Measurements from ENCODE around the gene CAMTA1. TPM values are rescaled to one million over a fixed set of nuclear protein-coding genes. Genes with fewer than 3 reads are reported as not detected.

The CAMTA1 gene
- total and polyA plus RNA-seq, 9 of the 15 experiments (the other 6 are each of a cell fraction or from before 2014, with no cell fraction given) = 43.9 to 161 (median 65.9) TPM

DNA sequence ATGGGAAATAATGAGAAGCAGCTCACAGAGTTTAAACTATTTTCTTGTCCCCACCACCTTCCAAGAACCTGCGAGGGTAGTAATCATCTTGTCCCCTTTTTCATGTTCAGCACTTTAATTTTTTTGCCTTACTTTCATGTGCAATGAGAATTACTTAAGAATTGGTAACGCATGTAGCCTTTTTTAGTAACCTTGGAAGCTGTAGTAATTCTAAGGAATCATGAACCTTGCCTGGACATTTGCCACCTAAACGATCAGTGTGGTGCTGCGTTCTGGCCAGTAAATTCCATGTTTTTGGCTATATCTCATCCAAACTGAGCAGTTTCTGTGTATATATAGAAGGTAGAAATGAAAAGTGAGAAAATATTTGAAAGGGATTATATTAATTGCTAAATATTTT, 981.9 kb downstream of the CAMTA1 start:
- no peak for TF ChIP-seq ZNF699 (CRISPR knock-in tag; IDR thresholded peaks at IDR 0.05; ENCODE audit: insufficient replicate concordance)
- peak; percentile 67 for TF ChIP-seq CBX2 (IDR thresholded peaks at IDR 0.05; ENCODE audit: insufficient read depth, low read length, poor library complexity, severe bottlenecking)
- TF ChIP-seq L3MBTL2 (IDR thresholded peaks at IDR 0.05) = no peak
- no peak for TF ChIP-seq ZBED1 (IDR thresholded peaks at IDR 0.05)
- TF ChIP-seq COPS2 (conservative IDR thresholded peaks at IDR 0.05) = no peak
- TF ChIP-seq USF1 (CRISPR knock-in tag; IDR thresholded peaks at IDR 0.05) = no peak
- TF ChIP-seq ZNF212 (CRISPR knock-in tag; IDR thresholded peaks at IDR 0.05) = no peak
- no peak for TF ChIP-seq SAFB (IDR thresholded peaks at IDR 0.05; ENCODE audit: borderline replicate concordance, low read depth, low read length)
- TF ChIP-seq CBX8 (IDR thresholded peaks at IDR 0.05; ENCODE audit: borderline replicate concordance, extremely low read depth, low read depth, low read length, poor library complexity, severe bottlenecking) = peak; percentile 60
- TF ChIP-seq, protein P1, sequence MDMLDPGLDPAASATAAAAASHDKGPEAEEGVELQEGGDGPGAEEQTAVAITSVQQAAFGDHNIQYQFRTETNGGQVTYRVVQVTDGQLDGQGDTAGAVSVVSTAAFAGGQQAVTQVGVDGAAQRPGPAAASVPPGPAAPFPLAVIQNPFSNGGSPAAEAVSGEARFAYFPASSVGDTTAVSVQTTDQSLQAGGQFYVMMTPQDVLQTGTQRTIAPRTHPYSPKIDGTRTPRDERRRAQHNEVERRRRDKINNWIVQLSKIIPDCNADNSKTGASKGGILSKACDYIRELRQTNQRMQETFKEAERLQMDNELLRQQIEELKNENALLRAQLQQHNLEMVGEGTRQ (CRISPR knock-in tag; IDR thresholded peaks at IDR 0.05) = no peak
- TF ChIP-seq PHB2 (IDR thresholded peaks at IDR 0.05; ENCODE audit: low read depth) = no peak
- Histone ChIP-seq H2AFZ (ENCODE audit: low read depth, low read length) (no peak overlapping the region), H3K4me1 (replicated peaks in 1 of 2; ENCODE audit: control insufficient read depth in 2 of 2, insufficient read depth in 2 of 2, low read length in 2 of 2) (peaks cover 9 to 16% of the 10 kb centered on the region in 2 experiments), H3K36me3 (ENCODE audit: control insufficient read depth, insufficient read depth, low read length) (no peaks in the 10 kb centered on the region), H3K9me1 (ENCODE audit: control insufficient read depth, insufficient read depth, low read length) (no peaks in the 10 kb centered on the region), H3K27me3 (ENCODE audit: control insufficient read depth in 2 of 2, insufficient read depth in 2 of 2, low read length in 2 of 2) (peaks cover 0 to 4% of the 10 kb centered on the region in 2 experiments; a peak in 2 of 5 replicates), H3K27ac (ENCODE audit: extremely low read depth, low read depth, low read length) (no peak overlapping the region), H4K20me1 (replicated peaks; ENCODE audit: control insufficient read depth, insufficient read depth, low read length) (no peaks in the 10 kb centered on the region), H3K4me2 (ENCODE audit: insufficient read depth, low read length) (no peak overlapping the region), H3K9ac (ENCODE audit: insufficient read depth in 1 of 2, low read depth in 2 of 2, low read length in 2 of 2) (no peak overlapping the region), H3K4me3 (no peak overlapping the region), H3K9me3 (replicated peaks; ENCODE audit: control insufficient read depth, insufficient read depth, low read depth, low read length) (no peaks in the 10 kb centered on the region), H3K79me2 (ENCODE audit: control insufficient read depth, insufficient read depth, low read length) (peaks cover 13% of the 10 kb centered on the region)
- in situ Hi-C loops (cut with MboI) = no loop called here
- DNase-seq (ENCODE audit: extremely low read depth in 1 of 4, low spot score in 3 of 4) = no peak
- BruUV-seq (replicated peaks) = no TSS peak
- no peak for FAIRE-seq
- no peak for ATAC-seq
- POLR2A ChIA-PET = interaction anchor here (0.9 to 1.3 kb wide), 3 partner anchors 152 to 288 kb away, joined by 3 read pairs; no protein-coding TSS in a partner anchor
- WGBS (ENCODE audit: insufficient coverage, low coverage, missing lambda C conversion rate) = 34% methylated on average over 4 of the region's 4 CpGs
- CTCF ChIA-PET (ENCODE audit: low intra/inter-chr PET ratio) = no interaction called here
- intact Hi-C loops (cut with micrococcal nuclease) = no loop called here
